Measurements from ENCODE around the gene RRAS.

The RRAS gene

GRCh38 chr19:49640113-49640898, at the start of gene RRAS:
RRAS (minus strand) TSS chr19:49640143; CDS start chr19:49640098, 45 bp downstream.
- peak; percentile 99 to 100 for DNase-seq (ENCODE audit: low read depth in 2 of 2)

- DNase-seq (ENCODE audit: low read depth in 2 of 2) = no peak
These were observed 49.5 kb upstream of the RRAS start, which contains the start of gene ADM5 for GRCh38 chr19:49689133-49690078. ADM5 (plus strand) TSS chr19:49689594; CDS start chr19:49689838, 244 bp downstream.

- DNase-seq (ENCODE audit: low read depth in 2 of 2) = no peak
These were observed 48.7 kb upstream of the RRAS start for GRCh38 chr19:49688531-49689132.

- DNase-seq (ENCODE audit: low read depth in 2 of 2) = no peak
These were observed 47.8 kb upstream of the RRAS start for GRCh38 chr19:49687566-49688316.

- DNase-seq (ENCODE audit: low read depth in 2 of 2) = no peak
These were observed 47.2 kb upstream of the RRAS start for GRCh38 chr19:49687150-49687549.

GRCh38 chr19:49686503-49687088, 46.7 kb upstream of the RRAS start:
- no peak for DNase-seq (ENCODE audit: low read depth in 2 of 2)

GRCh38 chr19:49685845-49686332, 45.9 kb upstream of the RRAS start:
- no peak for DNase-seq (ENCODE audit: low read depth in 2 of 2)

- DNase-seq (ENCODE audit: low read depth in 2 of 2) = no peak
These were observed 45.1 kb upstream of the RRAS start for GRCh38 chr19:49684983-49685553.

GRCh38 chr19:49684251-49684982, 44.5 kb upstream of the RRAS start:
- DNase-seq (ENCODE audit: low read depth in 2 of 2) = no peak

- DNase-seq (ENCODE audit: low read depth in 2 of 2) = no peak
These were observed 43.9 kb upstream of the RRAS start for GRCh38 chr19:49683814-49684250.

- DNase-seq (ENCODE audit: low read depth in 2 of 2) = no peak
These were observed 42.3 kb upstream of the RRAS start for GRCh38 chr19:49682274-49682673.

- no peak for DNase-seq (ENCODE audit: low read depth in 2 of 2)
These were observed 41.9 kb upstream of the RRAS start for GRCh38 chr19:49681830-49682229.

- peak; percentile 89 to 90 for DNase-seq (ENCODE audit: low read depth in 2 of 2)
These were observed 40.7 kb upstream of the RRAS start for GRCh38 chr19:49680421-49681351.

GRCh38 chr19:49679771-49680413, 39.9 kb upstream of the RRAS start:
- no peak for DNase-seq (ENCODE audit: low read depth in 2 of 2)

- no peak for DNase-seq (ENCODE audit: low read depth in 2 of 2)
These were observed 39.2 kb upstream of the RRAS start for GRCh38 chr19:49678985-49679770.

GRCh38 chr19:49677901-49678674, 38.1 kb upstream of the RRAS start:
- peak; percentile 65 to 69 for DNase-seq (ENCODE audit: low read depth in 2 of 2)
